ENCODE results near the gene DNASE1L3. TPM values are rescaled to one million over a fixed set of nuclear protein-coding genes. Genes with fewer than 3 reads are reported as not detected.

The DNASE1L3 gene
- total RNA-seq, 1 donor = 1.6 TPM

DNA sequence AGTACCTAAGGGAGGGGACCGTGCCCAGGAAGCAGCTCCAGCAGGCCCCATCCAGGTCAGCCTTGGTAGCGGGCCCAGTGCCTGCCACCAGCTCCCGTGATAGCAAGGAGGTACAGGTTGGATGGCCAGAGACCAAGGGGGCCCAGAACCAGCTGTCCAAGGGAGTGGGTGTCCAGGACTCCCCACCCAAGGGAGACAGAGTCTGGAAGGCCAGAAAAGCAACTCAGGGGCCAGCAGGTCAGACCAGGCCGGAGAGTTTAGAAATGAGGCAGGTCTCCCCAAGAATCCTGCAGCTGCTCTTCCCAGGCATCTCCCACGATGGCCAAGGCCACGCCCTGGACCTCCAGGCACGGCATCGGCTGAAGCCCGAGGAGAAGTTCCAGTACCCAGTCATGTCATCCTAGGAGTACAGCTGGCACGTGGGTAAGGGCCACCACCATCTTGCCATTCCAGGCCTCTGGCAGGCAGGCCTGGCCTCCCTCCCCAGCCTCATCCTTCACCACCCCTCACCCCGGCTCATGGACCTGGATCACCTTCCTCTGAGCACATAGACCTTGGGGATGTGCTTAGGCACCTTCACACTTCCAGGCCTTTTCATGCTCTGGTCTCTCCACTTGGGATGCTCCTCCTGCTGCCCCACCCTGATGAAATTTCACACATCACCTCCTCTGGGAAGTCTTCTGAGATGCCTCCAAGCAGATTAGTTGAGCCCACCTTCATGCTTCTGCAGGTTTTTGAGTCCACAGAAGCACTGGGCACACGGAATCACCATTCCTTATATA is 30.5 kb downstream of the DNASE1L3 start:
- H3K4me3 ChIP-seq (ENCODE audit: low read length) = no peak overlapping the region
- no peaks in the 10 kb centered on the region for H3K9me3 ChIP-seq (ENCODE audit: low read depth, low read length)
- H3K27me3 ChIP-seq (ENCODE audit: insufficient read depth, low read length) = no peaks in the 10 kb centered on the region
- H3K4me1 ChIP-seq (ENCODE audit: insufficient read depth, low read length) = peaks cover 26% of the 10 kb centered on the region

DNA sequence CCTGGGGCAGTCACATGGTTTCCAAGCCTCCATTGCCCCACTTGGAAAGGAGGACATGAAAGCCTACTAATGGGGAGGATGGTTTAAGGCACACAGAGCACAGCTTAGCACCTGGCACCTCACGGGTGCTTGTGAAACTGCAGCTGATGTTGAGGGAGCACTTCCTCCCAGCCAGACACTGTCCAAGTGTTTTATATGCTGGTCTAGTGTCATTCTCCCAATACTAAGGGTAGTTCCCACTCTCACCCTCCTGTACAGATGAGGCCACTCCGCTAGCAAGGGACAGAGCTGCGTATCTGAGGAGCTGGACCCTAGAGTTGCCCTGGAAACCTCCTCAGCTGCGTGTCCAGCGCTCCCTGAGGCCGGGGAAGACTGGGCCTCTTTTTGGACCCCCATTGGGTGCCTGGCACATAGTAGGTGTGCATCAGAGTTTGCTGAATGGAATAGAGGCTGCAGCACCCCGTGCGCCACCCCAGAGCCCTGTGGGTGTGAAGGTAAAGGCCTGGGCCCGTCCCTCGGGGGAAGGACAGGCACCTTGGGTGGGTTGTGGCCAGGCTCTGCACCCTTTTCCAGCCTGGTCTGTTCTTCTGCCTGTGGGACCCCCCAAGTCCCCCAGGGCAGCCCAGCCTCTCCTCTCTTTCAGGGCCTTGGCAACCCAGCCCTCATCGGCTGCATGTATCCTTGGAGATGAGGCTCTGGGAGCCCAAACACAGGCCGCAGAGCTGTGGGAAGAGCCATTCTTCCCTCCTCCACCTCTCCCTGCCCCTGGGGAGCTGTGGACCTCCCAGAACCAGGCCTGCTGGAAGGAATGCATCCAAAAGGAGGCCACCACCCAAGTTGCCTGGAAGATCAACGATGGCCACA is 31.3 kb downstream of the DNASE1L3 start:
- no peak overlapping the region for H3K4me3 ChIP-seq (ENCODE audit: low read length)
- no peaks in the 10 kb centered on the region for H3K9me3 ChIP-seq (ENCODE audit: low read depth, low read length)
- no peaks in the 10 kb centered on the region for H3K27me3 ChIP-seq (ENCODE audit: insufficient read depth, low read length)
- peaks cover 28% of the 10 kb centered on the region for H3K4me1 ChIP-seq (ENCODE audit: insufficient read depth, low read length)

DNA sequence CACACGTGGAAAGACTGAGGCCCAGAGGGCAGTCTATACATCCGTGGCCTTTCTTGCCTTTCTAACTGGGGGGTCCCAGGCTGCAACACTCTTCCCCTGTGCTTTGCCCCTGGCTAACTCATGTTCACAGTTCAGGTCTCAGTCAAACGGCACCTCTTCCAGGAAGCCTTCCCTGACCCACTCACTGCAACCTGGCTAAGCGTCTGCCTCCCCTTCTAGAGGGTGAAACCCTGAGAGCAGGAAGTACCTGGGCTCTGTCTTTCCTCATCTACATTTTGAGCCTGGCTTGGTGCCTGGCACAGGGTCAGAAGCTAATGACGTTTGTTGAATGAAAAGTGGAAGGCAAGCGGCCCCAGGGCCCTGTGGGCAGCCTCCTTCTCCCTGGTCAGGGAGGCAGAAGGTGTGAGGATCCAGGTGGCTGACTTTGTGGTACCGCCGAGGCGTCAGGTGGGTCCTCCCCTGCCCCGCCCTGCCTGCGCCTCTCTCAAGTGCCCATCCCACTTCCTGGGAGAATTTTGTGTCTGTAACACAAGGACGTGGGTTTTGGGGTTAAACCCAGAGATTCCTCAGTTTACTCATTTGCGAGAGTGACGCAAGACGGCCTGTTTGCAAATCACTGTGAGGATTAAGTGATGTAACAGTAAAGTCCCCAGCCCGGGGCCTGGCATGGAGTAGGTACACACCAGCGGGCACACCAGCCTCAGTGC is 32.1 kb downstream of the DNASE1L3 start:
- Histone ChIP-seq H3K4me3 (ENCODE audit: low read length) (no peak overlapping the region), H3K27me3 (ENCODE audit: insufficient read depth, low read length) (no peaks in the 10 kb centered on the region), H3K4me1 (ENCODE audit: insufficient read depth, low read length) (peaks cover 28% of the 10 kb centered on the region), H3K9me3 (ENCODE audit: low read depth, low read length) (no peaks in the 10 kb centered on the region)

DNA sequence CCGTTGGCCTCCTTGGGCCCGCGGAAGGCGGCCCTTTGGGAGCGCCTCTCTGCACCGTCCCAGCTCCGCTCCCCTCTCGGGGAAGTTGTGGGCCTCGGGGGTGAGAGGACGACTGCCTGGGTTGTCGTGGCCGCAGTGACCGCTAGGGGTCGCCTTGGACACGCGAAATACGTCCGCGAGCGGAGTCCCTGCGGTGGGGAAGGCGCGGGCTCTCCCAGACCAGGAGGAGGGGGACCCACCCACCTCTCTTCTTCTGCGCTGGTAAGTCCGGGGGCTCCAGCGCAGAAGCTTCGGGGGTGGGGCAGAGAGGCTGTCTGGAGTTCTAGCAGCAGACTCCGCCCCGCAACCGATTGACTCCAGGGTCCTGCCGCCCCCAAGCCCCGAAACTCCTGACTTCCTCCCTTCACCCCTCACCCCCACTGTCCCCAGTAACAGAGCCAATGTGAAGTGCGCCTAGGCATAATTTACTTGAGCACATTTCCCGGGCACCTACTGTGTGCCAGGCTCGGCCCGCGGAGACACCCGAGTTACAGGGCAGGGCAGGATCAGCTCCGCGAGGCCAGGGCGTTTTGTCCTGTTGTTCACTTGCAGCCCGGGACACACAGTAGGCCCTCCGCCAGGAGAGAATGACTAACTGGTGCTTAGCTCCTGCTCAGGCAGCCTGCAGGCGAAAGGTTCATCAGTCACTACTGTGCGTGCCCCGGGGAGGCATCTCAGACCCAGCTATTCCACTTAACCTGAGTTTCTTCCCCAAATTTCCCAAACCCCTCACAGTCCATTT is 32.8 kb downstream of the DNASE1L3 start:
- no peaks in the 10 kb centered on the region for H3K9me3 ChIP-seq (ENCODE audit: low read depth, low read length)
- no peaks in the 10 kb centered on the region for H3K27me3 ChIP-seq (ENCODE audit: insufficient read depth, low read length)
- peaks cover 28% of the 10 kb centered on the region for H3K4me1 ChIP-seq (ENCODE audit: insufficient read depth, low read length)
- H3K4me3 ChIP-seq (ENCODE audit: low read length) = peak overlapping the region; percentile 15

DNA sequence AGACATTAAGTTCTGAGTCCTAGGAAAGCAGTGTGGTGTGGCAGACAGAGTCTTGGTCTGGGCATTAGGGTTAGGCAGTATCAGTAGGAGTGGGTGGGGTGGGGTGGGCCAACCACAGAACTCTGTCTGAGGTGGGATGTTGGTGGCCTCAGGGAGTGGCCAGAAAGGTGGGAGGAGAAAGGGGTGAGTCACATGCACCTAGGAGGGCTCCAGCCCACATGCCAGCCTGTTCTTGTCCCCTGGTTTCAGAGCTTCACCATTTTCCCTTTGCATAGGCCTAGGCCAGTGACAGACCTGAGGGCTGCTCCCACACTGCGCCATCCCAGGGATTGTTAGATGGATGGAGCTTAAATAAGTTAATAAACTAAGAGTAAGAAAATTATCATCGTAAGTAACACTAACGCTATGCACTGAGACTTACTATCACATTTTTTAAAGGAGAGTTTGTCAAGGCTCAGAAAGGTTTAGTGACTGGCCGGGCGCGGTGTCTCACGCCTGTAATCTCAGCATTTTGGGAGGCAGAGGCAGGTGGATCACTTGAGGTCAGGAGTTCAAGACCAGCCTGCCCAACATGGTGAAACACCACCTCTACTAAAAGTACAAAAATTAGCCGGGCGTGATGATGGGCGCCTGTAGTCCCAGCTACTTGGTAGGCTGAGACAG is 33.8 kb downstream of the DNASE1L3 start:
- peaks cover 25% of the 10 kb centered on the region for H3K4me1 ChIP-seq (ENCODE audit: insufficient read depth, low read length)
- H3K9me3 ChIP-seq (ENCODE audit: low read depth, low read length) = no peaks in the 10 kb centered on the region
- H3K4me3 ChIP-seq (ENCODE audit: low read length) = no peak overlapping the region
- H3K27me3 ChIP-seq (ENCODE audit: insufficient read depth, low read length) = no peaks in the 10 kb centered on the region

DNA sequence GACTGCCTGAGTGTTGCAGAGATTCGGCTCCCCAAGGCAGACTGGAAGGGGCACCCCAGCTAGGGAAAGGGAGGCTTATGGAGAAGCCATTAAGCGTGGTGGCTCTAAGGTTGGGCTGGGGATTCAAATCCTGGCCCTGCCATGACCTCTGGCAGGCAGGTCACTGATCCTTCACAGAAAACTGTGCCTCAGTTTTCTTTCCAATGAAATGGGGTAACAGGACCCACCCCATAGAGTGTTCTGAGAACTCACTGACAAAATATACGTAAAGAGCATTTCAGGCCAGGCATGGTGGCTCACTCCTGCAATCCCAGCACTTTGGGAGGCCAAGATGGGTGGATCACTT is 34.6 kb downstream of the DNASE1L3 start:
- H3K4me3 ChIP-seq (ENCODE audit: low read length) = no peak overlapping the region
- H3K4me1 ChIP-seq (ENCODE audit: insufficient read depth, low read length) = peaks cover 25% of the 10 kb centered on the region
- no peaks in the 10 kb centered on the region for H3K9me3 ChIP-seq (ENCODE audit: low read depth, low read length)
- no peaks in the 10 kb centered on the region for H3K27me3 ChIP-seq (ENCODE audit: insufficient read depth, low read length)

DNA sequence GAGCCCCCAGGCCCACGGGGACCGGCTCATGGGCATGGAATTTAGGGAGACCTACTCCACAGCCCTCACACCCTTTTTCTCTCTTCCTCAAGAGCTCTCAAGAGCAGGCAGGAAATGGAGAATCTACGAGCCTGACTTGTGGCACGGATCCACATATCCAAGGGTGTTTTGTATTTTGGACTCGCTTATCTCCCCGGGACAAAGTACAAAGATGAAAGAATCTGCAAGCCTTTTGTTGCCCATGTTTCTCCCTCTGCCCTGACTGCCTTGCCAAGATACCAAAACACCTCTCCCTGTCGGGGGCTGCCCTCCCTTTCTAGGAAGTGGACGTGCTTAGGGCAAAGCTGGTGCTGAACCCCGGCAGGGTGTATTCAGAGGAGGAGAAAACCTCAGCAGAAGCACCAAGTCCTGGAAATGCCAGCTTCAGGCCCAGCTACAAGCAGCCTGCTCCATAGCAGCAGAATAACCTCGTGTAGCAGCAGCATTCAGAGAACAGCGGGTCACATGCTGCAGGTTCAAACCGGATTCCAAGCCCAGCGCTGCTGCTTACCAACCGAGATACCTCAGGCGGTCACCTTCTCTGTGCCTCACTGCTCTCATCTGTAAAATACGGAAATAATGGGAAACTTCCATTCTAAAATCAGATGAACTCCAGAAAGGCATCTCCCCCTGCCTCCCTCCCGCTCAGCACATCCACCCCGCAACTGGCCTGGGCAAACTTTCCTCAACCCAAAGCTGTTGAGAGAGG is 35.2 kb downstream of the DNASE1L3 start:
- Histone ChIP-seq H3K4me1 (ENCODE audit: insufficient read depth, low read length) (peaks cover 25% of the 10 kb centered on the region), H3K27me3 (ENCODE audit: insufficient read depth, low read length) (no peaks in the 10 kb centered on the region), H3K4me3 (ENCODE audit: low read length) (no peak overlapping the region)

DNA sequence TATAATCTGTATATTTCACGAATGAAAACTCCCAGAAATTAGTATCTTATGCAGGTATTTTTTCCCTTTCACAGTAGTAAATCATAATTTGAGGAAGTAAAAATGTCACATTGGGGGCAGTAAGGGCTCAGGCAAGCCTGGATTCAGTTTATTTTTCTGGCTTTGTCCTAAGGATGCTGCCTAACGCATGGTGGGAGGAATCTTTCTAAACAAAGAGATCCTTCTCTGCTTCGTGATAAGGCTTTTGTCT is 35.7 kb downstream of the DNASE1L3 start:
- Histone ChIP-seq H3K27me3 (ENCODE audit: insufficient read depth, low read length) (no peaks in the 10 kb centered on the region), H3K4me1 (ENCODE audit: insufficient read depth, low read length) (peaks cover 25% of the 10 kb centered on the region), H3K4me3 (ENCODE audit: low read length) (no peak overlapping the region), H3K9me3 (ENCODE audit: low read depth, low read length) (no peaks in the 10 kb centered on the region)

More for the DNA sequence above, 35.2 kb downstream of the DNASE1L3 start:
- no peaks in the 10 kb centered on the region for H3K9me3 ChIP-seq (ENCODE audit: low read depth, low read length)

DNA sequence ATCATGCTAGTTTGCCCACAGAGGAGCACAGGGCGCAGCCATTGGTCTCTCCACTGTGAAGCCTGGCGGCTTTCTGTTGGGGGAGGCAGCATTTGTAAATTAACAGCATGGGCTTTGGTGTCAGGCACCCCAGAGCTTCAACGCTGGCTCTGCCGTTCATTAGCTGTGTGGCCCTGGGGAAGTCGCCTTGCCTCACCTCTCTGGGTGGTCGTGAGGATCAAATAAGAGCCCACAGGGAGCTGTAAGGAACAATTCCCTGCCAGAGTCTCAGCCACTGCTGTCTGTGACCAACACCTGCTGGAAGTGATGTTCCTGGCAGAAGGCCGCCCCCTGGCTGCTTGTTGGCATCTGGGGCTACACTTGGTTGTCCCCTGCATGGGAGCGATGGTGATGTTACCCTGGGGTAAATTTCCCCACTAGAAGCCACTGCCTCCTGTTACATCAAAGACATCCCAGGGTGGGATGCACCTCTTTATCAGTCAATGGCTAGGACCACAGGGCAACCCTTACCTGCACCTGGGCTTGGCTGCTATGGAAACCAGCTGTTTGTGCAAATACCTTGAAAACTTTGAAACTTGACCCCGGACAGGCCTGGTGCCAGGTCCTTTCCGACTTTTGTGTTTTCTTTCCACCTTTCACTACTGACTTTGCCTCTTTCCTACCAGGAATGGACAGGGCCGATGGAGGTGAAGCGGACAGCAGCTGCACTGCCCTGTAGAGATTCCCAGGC is 36.9 kb downstream of the DNASE1L3 start:
- Histone ChIP-seq H3K9me3 (ENCODE audit: low read depth, low read length) (no peaks in the 10 kb centered on the region), H3K4me1 (ENCODE audit: insufficient read depth, low read length) (peaks cover 24% of the 10 kb centered on the region), H3K27me3 (ENCODE audit: insufficient read depth, low read length) (no peaks in the 10 kb centered on the region), H3K4me3 (ENCODE audit: low read length) (no peak overlapping the region)

DNA sequence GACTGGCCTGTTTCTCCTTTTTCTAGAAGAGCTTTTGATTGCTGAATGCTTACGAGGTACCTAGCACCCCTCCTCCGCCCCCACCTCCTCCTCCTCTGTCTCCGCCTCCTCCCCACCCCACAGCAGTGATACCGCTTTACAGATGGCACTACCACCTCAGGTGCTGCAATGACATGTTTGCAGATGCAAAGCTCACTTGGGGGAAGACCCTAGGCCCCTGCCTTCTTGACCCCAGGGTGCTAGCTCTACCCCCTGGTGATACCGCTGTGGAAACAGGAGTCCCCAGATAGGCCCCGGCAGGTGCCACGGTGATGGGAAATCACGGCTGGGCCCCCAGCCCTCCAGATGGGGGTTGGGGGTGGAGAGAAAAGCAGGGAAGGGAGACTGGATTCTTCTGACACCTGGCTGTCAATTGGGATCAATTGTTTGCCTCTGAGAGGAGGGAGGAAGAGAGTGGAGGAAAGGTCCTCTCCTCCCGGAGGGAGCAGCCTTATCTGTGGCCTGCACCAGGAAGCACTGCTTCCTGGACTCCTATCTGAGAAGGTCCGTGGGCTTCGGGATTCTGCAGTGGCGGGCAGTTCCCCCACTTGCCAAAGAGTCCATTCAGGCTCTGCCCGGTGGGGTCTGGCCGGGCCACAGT is 37.6 kb downstream of the DNASE1L3 start:
- H3K9me3 ChIP-seq (ENCODE audit: low read depth, low read length) = no peaks in the 10 kb centered on the region
- no peaks in the 10 kb centered on the region for H3K27me3 ChIP-seq (ENCODE audit: insufficient read depth, low read length)
- peaks cover 18% of the 10 kb centered on the region for H3K4me1 ChIP-seq (ENCODE audit: insufficient read depth, low read length)
- H3K4me3 ChIP-seq (ENCODE audit: low read length) = no peak overlapping the region

DNA sequence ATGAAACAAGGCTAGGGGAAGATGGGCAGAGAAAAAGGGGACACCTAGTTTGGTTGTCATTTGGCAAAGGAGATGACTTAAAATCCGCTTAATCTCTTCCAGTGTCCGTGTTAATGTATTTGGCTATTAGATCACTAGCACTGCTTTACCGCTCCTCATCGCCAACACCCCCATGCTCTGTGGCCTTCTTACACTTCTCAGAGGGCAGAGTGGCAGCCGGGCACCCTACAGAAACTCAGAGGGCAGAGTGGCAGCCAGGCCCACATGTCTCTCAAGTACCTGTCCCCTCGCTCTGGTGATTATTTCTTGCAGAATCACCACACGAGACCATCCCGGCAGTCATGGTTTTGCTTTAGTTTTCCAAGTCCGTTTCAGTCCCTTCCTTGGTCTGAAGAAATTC is 39.6 kb downstream of the DNASE1L3 start:
- Histone ChIP-seq H3K27me3 (ENCODE audit: insufficient read depth, low read length) (no peaks in the 10 kb centered on the region), H3K9me3 (ENCODE audit: low read depth, low read length) (no peaks in the 10 kb centered on the region), H3K4me1 (ENCODE audit: insufficient read depth, low read length) (peaks cover 7% of the 10 kb centered on the region), H3K4me3 (ENCODE audit: low read length) (no peak overlapping the region)

DNA sequence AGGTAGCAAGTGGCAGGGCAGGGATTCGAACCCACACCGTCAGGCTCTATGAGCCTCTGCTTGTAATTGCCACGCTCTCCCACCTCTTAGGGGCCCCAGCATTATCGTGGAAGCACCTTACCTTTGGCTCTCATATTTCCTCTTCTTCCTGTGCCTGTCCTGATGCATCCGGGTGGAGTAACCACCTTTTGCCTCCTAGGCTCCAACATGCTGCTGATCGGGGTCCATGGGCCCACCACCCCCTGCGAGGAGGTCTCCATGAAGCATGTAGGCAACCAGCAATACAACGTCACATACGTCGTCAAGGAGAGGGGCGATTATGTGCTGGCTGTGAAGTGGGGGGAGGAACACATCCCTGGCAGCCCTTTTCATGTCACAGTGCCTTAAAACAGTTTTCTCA is 40.4 kb downstream of the DNASE1L3 start:
- Histone ChIP-seq H3K4me3 (ENCODE audit: low read length) (no peak overlapping the region), H3K4me1 (ENCODE audit: insufficient read depth, low read length) (peaks cover 3% of the 10 kb centered on the region), H3K27me3 (ENCODE audit: insufficient read depth, low read length) (no peaks in the 10 kb centered on the region), H3K9me3 (ENCODE audit: low read depth, low read length) (no peaks in the 10 kb centered on the region)

DNA sequence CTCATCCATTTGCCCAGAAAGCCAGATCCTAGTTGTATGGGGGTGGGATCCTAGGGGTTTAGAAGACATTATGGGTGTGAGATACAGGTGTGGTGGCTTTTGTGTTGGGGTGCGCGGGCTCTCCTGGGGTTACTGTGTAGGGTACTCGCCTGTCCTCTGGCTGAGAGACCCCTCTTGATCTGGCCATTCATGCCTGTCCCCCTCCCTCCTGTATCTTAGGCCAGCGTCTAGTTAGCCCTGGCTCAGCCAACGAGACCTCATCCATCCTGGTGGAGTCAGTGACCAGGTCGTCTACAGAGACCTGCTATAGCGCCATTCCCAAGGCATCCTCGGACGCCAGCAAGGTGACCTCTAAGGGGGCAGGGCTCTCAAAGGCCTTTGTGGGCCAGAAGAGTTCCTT is 41.4 kb downstream of the DNASE1L3 start:
- Histone ChIP-seq H3K9me3 (ENCODE audit: low read depth, low read length) (no peaks in the 10 kb centered on the region), H3K4me1 (ENCODE audit: insufficient read depth, low read length) (no peaks in the 10 kb centered on the region), H3K27me3 (ENCODE audit: insufficient read depth, low read length) (no peaks in the 10 kb centered on the region), H3K4me3 (ENCODE audit: low read length) (no peak overlapping the region)

Data from mononuclear cell (primary cell).